K562 (cell line): ENCODE measurements around the gene PCNX3. TPM values are rescaled to one million over a fixed set of nuclear protein-coding genes. Genes with fewer than 3 reads are reported as not detected.

Source experiments
- E2F4 ChIP-seq: sonication (generic); formaldehyde crosslinking; IDR thresholded peaks from 2 replicates; pipeline ENCODE4 v1.8.0; 2022; ENCODE audit warnings: mild to moderate bottlenecking, low read depth, missing genetic modification reagents
- KLF16 ChIP-seq: IDR thresholded peaks from 2 replicates; pipeline ENCODE4 v1.6.1; 2016; ENCODE audit warnings: antibody characterized with exemption
- RFX7 ChIP-seq: fragments of 250-450 bp; sonication (Bioruptor Pico); IDR thresholded peaks from 2 replicates; pipeline ENCODE4 v1.5.1; 2021; ENCODE audit warnings: mild to moderate bottlenecking
- TEAD2 ChIP-seq: fragments of 450-650 bp; IDR thresholded peaks from 2 replicates; pipeline ENCODE4 v1.6.1; 2016; ENCODE audit warnings: missing genetic modification characterization, control low read depth, missing compliant biosample characterization
- THRA ChIP-seq: fragments of 450-650 bp; IDR thresholded peaks from 2 replicates; pipeline ENCODE4 v1.6.1; 2017; ENCODE audit warnings: mild to moderate bottlenecking, moderate library complexity
- polyA plus RNA-seq, 8 experiments: library from polyadenylated mRNA; depleted of rRNA in 4 of 8; stranded (reverse) in 5 of 8; unstranded in 3 of 8; fragments of >200 nt; fragmentation: Nextera tagmentation in 2 of 8; fragmentation: Illumina TruSeq in 1 of 8; extraction: Ambion mirVana in 2 of 8; extraction: Trizol in 1 of 8; gene quantifications; 2 replicates each; pipeline versions ENCODE4 v1.2.1 to v1.2.3, GENCODE V29; 2011 to 2014; ENCODE audit warnings: inconsistent platforms in 1 of 8, missing spikeins in 1 of 8
- total RNA-seq, 7 experiments: library from RNA; depleted of rRNA in 6 of 7; stranded (reverse); fragments of >200 nt in 6 of 7; fragmentation: Illumina TruSeq in 2 of 7; extraction: Trizol in 2 of 7; gene quantifications; 2 replicates each; pipeline versions ENCODE4 v1.2.1 to v1.2.3, GENCODE V29; 2011 to 2021; ENCODE audit warnings: low replicate concordance in 1 of 7
- TF ChIP-seq, protein P1 (sequence below), 3 experiments: fragments of 200-800 bp in 1 of 3; sonication (Bioruptor generic) in 1 of 3; sonication (generic) in 1 of 3; formaldehyde crosslinking in 1 of 3; IDR thresholded peaks; 2 replicates each; pipeline versions ENCODE4 v1.6.1 to v1.8.0; 2016 to 2022; ENCODE audit warnings: mild to moderate bottlenecking in 2 of 3, missing compliant biosample characterization in 2 of 3, missing genetic modification characterization in 2 of 3, missing genetic modification reagents in 1 of 3

PCNX3 gene
- total and polyA plus RNA-seq, 9 of the 15 experiments (the other 6 are each of a cell fraction or from before 2014, with no cell fraction given): 0.11 to 47.8 (median 12.8) TPM

DNA sequence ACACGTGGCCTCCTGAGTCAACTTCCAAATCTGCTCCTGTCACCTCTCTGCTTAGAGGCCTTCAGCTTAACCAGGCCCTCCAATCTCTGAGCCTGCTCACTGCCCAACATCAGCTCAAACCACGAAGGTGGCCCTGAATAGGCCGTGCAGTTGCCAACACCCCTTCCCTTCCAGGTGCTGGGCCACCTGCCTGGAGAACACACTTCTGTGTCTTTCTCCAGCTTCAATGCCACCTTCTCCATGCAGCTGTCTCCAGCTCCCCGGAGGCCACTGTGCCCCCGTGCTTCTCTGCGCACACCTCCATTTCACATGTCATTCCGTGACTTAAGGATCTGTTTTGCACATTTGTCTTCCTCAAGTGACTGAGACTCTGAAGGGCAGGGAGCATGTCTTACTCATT, 41.9 kb downstream of the PCNX3 start (continued):
- TF ChIP-seq, protein P1, sequence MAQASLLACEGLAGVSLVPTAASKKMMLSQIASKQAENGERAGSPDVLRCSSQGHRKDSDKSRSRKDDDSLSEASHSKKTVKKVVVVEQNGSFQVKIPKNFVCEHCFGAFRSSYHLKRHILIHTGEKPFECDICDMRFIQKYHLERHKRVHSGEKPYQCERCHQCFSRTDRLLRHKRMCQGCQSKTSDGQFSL (CRISPR knock-in tag; IDR thresholded peaks at IDR 0.05): no peak
- TF ChIP-seq, protein P1 (tag; IDR thresholded peaks at IDR 0.05): no peak
- TF ChIP-seq TEAD2 (no peak), THRA (no peak), KLF16 (no peak), E2F4 (CRISPR knock-in tag) (no peak), RFX7 (no peak)
